ENCODE data around the gene CADPS2. TPM values are rescaled to one million over a fixed set of nuclear protein-coding genes. Genes with fewer than 3 reads are reported as not detected.

CADPS2 gene
- total RNA-seq, 6 experiments from 2014 or later, result 7.6 to 14.7 (median 9.4) TPM

- H3K9me3 ChIP-seq, result no peaks in the 10 kb centered on the region
- WGBS (ENCODE audit: insufficient coverage, low coverage, low lambda C conversion rate, missing lambda C conversion rate), result 66% methylated on average over 2 of the region's 2 CpGs
- no peaks in the 10 kb centered on the region for H3K4me1 ChIP-seq
- intact Hi-C loops (cut with DNase I), result no loop called here
- no peaks in the 10 kb centered on the region for H3K27me3 ChIP-seq
- no peak for ATAC-seq
- H3K4me3 ChIP-seq, result no peak overlapping the region
- H3K27ac ChIP-seq, result no peak overlapping the region
- TF ChIP-seq CTCF (IDR thresholded peaks at IDR 0.05), result no peak
- TF ChIP-seq POLR2A (IDR thresholded peaks at IDR 0.05), result no peak
- H3K36me3 ChIP-seq, result no peaks in the 10 kb centered on the region
- no peak for DNase-seq
Measured at GRCh38 chr7:122762071-122762470, 124.2 kb downstream of the CADPS2 start.

GRCh38 chr7:122758501-122758900 lies 127.8 kb downstream of the CADPS2 start:
- no peak for TF ChIP-seq CTCF (IDR thresholded peaks at IDR 0.05)
- no peak for TF ChIP-seq POLR2A (IDR thresholded peaks at IDR 0.05)

DNA sequence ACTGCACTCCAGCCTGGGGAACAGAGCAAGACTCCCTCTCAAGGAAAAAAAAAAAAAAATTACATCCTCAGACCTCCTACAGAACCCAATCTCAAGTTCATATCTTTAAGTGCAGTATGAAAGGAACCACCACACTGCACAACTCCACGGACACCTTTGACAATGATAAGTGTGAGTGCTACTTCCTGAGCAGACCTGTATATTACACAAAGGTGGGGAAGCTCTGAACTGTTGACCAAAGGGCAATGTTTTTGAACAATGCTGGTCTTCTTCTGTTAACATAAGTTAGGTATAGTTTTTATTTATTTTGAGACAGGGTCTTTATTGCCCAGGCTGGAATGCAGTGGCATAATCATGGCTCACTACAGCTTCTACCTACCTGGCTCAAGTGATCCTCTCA lies 129.4 kb downstream of the CADPS2 start:
- ATAC-seq, result no peak
- H3K36me3 ChIP-seq, result no peaks in the 10 kb centered on the region
- no peaks in the 10 kb centered on the region for H3K9me3 ChIP-seq
- H3K27ac ChIP-seq, result no peak overlapping the region
- H3K4me3 ChIP-seq, result no peak overlapping the region
- H3K27me3 ChIP-seq, result no peaks in the 10 kb centered on the region
- 54% methylated on average over 1 of the region's 1 CpG for WGBS (ENCODE audit: insufficient coverage, low coverage, low lambda C conversion rate, missing lambda C conversion rate)
- TF ChIP-seq POLR2A (IDR thresholded peaks at IDR 0.05) (no peak), CTCF (IDR thresholded peaks at IDR 0.05) (no peak)
- intact Hi-C loops (cut with DNase I), result no loop called here
- no peaks in the 10 kb centered on the region for H3K4me1 ChIP-seq
- DNase-seq, result no peak

More at GRCh38 chr7:122758501-122758900, 127.8 kb downstream of the CADPS2 start:
- no peak overlapping the region for H3K4me3 ChIP-seq
- no peak for DNase-seq
- H3K27ac ChIP-seq, result no peak overlapping the region
- no peak for ATAC-seq
- H3K4me1 ChIP-seq, result no peaks in the 10 kb centered on the region
- H3K27me3 ChIP-seq, result no peaks in the 10 kb centered on the region
- H3K9me3 ChIP-seq, result no peaks in the 10 kb centered on the region
- no peaks in the 10 kb centered on the region for H3K36me3 ChIP-seq
- intact Hi-C loops (cut with DNase I), result no loop called here
- 19% methylated on average over 1 of the region's 1 CpG for WGBS (ENCODE audit: insufficient coverage, low coverage, low lambda C conversion rate, missing lambda C conversion rate)

- Histone ChIP-seq H3K27me3 (no peaks in the 10 kb centered on the region), H3K4me3 (no peak overlapping the region), H3K9me3 (no peaks in the 10 kb centered on the region), H3K36me3 (no peaks in the 10 kb centered on the region), H3K4me1 (no peaks in the 10 kb centered on the region), H3K27ac (no peak overlapping the region)
- TF ChIP-seq CTCF (IDR thresholded peaks at IDR 0.05) (no peak), POLR2A (IDR thresholded peaks at IDR 0.05) (no peak)
- ATAC-seq, result no peak
- WGBS (ENCODE audit: insufficient coverage, low coverage, low lambda C conversion rate, missing lambda C conversion rate), result 53% methylated on average over 2 of the region's 2 CpGs
- DNase-seq, result no peak
- intact Hi-C loops (cut with DNase I), result no loop called here
Measured at GRCh38 chr7:122755696-122756095, 130.6 kb downstream of the CADPS2 start.

DNA sequence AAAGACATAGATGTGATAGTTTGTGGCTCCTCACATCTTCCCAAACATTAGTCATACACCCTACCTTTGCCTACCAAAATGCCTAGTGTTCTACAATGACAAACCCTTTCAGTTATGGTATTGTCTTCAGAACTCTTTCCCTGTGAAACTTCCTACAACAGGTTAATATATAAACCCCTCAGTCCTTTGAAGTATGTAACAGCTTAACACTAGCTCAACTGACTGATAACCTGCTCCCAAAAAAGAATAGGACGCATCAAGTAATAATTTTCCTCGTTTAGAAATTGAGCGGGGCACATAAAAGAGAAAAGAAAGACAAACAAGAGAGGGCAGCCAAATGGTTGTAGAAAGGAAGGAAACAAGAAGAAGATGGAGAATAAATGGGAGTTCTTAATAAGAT lies 133.7 kb downstream of the CADPS2 start:
- no peaks in the 10 kb centered on the region for H3K4me1 ChIP-seq
- no peak for DNase-seq
- H3K36me3 ChIP-seq, result no peaks in the 10 kb centered on the region
- H3K9me3 ChIP-seq, result no peaks in the 10 kb centered on the region
- WGBS (ENCODE audit: insufficient coverage, low coverage, low lambda C conversion rate, missing lambda C conversion rate), result 55% methylated on average over 3 of the region's 3 CpGs
- no peak overlapping the region for H3K27ac ChIP-seq
- TF ChIP-seq CTCF (IDR thresholded peaks at IDR 0.05) (no peak), POLR2A (IDR thresholded peaks at IDR 0.05) (no peak)
- H3K4me3 ChIP-seq, result no peak overlapping the region
- H3K27me3 ChIP-seq, result no peaks in the 10 kb centered on the region
- ATAC-seq, result no peak
- intact Hi-C loops (cut with DNase I), result no loop called here

Measured in right lobe of liver (tissue), 6 donors.